GM19023 (cell line): Measurements from ENCODE around the gene MINDY4.

ENCODE experiments used
- ATAC-seq: cut with Tn5 transposase; IDR thresholded peaks from one replicate; pipeline ENCODE4 v1.9.1; 2021; ENCODE audit warnings: mild to moderate bottlenecking, moderate library complexity; ENCODE audit not compliant: unreplicated experiment

Gene MINDY4

DNA sequence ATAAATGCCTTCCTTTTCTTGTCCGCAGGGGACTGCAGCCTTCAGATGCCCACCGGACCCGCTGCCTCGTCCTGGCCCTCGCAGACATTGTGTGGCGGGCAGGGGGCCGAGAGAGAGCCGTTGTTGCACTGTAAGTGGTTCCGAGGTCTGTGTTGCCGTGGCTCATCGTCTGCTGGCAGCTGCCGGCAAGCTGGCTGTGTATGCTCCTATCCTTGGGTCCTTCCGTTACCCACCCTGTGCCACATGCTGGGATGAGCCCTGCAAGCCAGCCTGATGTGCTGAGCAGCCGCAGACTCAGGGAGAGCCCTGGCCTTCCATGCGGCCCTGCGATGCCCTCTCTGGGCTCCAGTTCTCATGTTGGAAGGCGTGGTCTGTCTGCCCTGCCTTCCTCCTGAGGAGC, 79.2 kb downstream of the MINDY4 start:
- ATAC-seq, result no peak

DNA sequence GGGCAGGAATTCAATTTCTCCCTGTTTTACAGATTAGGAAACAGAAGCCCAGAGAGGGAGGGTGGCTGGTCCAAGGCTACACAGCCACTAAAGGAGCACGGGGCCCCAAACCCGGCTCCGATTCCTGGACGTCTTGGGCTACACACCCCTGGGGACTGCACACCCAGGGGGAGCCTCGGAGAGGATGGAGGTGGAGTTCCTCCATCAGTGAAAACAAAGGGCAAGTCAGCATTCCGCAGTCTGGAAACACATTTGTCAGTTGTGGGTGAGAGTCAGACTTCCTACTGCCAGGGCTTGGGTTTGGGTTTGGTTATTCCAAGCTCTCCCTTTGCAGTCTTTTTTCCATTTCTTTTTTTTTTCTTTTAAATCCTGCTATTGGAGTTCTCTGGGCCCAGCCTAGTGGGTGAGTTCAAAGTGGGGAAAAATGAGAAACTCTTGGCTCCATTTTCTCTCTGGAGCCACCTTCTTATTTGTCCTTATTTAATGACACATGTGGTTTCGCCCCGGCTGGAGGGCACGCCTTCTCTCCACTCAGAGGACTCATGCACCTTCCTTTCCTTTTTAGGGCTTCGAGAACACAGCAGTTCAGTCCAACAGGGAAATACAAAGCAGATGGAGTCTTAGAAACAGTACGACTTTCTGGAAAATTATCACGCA, 80.6 kb downstream of the MINDY4 start:
- no peak for ATAC-seq

DNA sequence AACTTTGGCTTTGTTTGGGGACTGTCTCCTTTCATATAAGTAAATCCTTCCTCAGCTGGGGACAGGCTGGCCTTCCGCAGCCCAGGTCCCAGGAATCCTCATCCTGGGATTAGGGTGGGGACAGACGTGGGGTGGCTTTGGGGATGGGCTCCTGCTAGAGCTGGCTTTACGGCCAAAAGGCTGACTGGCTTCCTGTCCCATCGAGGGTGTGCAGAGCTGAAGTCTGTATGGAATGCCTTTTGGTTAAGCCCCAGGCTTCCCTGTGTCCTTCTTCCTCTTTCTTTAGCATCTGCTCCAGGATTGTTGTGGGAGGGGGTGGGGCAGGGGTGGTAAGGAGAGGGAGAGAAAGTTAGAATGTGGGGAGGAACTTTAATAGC, 81.1 kb downstream of the MINDY4 start:
- ATAC-seq, result no peak

DNA sequence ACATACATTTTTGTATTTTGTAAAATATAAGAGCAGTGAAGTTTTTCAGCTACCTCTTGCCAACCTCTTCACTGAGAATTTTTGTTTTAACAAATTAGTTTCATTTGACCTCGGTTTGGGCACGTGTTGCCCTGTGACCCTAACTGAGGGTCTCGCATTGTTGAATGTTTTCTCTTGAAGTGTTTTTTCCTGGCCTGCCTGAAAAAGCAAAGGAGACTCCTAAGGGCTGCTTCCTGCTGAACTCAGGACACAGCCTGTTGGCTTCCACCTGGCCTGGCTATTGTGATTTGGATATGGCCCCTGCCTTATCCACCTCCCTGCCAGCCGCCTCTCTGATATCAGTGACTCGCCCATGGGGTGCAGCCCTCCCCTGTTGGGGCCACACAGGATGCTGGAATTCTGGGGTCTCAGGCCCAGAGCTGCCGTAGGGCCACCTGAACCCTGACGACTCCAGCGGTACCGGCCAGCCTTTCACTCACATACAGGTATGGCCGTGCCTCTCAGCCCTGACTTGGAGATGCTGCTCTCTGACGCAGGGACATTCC, 81.6 kb downstream of the MINDY4 start:
- no peak for ATAC-seq

DNA sequence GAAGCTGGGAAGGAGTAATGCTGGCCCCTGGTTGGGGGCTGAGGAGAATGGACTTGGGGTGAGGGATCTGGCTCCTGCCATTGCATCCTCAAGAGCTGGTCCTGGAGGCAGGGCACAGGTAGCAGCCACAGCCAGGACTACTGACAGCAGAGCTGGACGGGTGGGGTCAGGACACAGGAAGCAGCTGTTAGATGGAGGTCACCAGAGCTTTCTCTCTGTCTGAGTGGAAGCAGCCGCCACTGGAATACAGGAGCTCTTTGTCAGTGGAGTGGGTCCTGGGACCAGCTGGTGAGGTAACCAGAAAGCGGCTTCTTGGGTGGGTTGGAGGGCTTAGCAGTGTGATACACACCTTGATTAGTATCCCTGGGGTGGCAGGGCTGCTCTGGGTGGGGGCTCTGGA, 82.4 kb downstream of the MINDY4 start:
- ATAC-seq, result no peak

DNA sequence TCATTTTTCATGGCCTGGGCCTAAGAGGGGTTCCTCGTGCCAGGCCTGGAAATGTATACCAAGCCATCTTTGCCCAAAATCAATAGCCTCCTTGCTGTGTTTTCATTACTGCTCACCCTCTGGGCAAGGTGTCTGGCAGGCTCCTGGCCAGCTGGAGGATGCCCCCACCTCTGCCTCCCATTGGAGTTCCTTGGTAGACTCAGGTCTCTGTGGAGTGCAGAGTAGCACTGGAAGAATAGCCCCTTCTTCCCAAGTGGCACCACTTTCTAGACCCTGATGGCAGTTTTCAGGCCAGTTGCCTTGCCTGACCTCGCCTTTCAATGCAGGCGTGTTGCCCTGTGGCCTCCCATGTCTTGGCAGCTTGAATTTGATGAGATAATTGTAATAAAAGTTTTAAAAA, 84.7 kb downstream of the MINDY4 start:
- no peak for ATAC-seq

DNA sequence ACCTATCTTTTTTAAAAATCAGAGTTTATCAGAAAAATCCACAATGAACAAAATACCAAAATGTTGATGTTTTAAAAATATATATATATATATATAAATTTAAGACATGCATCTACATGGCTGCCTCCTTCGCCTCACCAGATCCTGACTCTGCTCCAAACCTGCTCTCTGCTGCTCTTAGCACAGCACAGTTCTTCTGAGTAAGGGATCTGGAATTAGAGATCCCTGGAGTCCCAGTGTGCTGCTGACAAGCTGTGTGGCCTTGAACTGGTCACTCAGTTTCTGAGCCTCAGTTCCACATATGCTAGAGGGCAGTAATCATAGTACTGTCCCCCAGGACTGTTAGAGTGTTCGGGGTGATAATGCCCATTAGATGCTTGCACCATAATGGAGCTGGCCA, 87.4 kb downstream of the MINDY4 start:
- ATAC-seq, result no peak

DNA sequence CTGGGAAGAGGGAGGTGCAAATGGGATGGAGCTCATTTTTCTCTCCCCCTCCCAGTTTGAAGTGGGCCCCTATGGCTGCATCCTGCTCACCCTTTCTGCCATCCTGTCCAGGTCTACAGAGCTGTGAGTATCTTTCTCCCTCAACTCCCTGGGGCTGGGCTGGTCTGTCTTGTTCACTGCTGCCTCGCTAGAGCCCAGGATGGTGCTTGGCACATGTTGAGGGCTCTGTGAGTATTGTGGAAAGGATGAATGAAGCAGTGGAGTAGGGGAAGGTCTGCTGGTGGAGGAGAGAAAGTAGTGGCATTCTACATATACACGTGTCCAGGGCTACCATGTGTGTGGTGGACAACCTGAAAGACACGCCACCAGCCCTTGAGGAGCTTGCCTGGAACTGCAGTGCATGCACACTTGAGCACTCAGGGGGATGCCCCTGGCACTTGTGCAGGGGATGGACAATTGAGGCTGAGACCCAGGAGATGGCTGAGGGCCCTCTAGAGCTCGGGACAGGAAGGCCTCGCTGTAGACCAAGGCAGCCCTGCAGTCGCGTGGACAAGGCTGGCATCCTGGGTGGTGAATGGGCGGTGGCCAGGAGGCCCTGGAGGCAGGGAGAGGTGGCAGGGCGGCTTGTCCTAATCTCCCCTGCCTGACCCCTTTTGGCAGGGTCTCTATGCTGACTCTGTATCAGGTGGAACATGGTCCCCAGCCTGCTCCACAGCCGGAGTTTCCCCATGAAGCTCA, 88.2 kb downstream of the MINDY4 start:
- no peak for ATAC-seq

DNA sequence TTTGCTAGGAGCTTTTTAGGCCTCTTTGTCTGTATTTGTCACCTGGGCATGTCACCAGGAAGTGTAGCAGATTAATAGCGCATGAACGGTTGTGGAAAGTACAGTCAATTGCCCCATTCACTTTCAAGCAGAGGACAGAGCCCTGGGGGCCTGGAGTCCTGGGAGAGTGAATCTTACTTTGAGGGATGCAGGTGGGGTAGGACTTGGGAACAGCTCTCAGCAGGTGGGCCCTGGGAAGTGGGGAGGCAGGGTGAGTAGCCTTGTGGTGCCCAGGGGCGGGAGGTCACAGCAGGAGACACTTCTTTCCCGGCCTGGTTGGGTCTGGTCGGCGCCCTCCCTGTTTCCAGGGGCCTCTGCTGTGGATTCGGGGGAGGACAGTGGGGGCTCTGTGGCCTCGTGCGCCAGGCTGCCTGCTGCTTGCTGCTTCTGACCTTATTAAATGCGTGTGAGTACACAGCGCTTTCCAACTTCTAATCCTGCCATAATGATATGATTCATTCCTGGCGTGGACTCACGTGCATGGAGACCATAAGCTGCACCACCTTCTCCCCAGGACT, 88.8 kb downstream of the MINDY4 start:
- no peak for ATAC-seq

DNA sequence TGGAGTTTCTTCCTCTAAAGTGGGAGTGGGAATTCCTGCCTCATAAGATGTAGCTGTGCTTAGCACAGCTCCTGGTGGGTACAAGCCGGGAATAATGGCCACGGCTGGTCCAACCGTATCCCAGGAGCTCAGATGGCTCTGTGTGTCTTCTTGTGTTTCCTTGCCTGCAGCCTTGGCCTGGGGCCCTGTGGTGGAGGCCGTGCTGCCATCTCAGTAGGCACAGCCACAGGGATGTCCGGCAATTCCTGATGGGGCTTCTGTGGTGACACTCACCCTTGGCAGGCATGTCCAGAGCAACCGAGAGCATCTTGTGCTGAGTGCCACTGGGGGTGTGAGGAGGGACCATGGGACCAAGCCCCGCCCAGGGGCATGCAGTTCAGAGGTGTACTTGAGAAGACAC, 90.4 kb downstream of the MINDY4 start:
- no peak for ATAC-seq

DNA sequence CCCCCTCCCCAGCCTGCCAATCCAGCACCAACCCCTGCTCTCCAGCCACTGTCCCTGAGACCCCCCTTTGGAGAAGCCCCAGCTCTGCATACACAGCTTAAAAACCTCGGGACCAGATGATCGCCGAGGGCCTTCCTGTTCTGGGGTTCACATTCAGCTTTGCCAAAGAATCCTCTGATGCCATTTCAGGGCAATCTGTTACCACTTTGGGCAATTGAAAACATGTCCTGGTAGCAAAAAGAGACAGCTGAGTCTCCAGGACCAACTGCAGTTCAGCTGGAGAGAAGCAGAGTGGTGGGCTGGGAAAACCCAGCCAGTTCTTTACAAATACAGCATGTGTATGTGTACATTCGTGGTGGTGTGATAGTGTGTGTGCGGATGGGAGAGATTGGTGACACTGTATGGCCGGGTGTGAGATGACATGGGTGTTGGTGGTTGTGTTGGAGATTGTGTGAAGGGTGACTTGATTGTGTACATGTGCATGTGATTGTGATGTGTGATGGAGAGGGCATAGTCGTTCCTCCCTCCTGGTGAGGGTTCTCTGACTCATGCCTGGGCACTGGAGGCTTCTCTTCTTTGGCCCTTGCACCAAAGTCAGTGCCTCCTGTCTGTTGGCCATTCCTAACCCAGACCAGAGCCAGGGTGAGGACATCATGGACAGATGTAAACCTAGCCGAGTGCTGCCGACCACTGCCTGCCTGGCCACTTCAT, 91.9 kb downstream of the MINDY4 start:
- no peak for ATAC-seq

DNA sequence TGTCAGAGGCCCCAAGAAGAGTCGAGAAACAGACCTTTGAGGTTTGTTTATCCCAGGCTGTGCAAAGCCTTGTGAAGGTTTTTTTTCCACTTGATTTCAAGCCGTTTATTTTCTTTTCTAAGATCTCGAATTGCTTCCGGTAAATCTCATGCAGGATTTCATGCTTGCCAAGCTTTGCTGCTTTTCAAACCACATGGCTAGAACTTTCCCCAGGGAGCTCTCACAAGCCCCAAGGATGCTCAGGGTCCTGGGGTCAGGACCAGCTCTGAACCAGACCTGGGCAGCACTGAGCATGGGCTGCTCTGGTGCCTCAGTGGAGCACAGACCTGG, 92.5 kb downstream of the MINDY4 start:
- ATAC-seq, result no peak

DNA sequence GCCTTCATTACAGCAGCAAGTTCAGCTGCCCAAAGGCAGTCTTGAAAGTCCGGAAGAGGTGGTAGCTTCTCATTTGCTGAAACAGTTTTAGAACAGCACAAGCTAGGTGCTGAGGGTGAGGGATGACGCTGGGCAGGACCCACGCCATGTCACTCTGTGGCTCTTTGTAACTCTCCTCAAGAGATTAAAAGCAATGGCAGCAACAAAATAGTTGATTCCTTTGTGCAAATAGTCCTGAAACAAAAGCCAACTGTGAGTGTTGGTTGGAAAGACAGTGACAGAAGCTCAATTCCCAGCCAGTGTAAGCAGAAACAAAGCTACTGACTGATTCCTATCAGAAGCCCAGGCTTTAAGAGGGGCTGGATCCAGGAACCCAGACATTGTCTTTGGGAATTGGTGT, 92.9 kb downstream of the MINDY4 start:
- no peak for ATAC-seq

DNA sequence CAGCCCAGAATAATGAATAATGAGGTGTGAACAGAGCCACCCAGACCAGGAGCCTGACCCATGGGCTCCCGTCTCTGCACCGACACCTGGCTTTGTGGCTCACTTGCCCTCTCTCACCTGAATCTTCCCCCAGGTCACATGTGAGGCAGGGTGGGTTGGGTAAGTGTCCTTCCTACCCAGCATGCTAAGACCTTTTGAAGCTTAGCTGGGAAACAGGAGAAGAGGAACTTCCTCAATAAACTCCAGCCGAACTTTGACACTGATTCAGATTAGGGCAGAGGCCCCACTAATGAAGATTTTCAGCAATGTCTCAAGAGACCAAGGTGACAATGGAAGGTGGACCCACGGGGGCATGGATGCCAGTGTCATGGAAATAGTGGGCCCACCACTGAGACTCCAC, 93.9 kb downstream of the MINDY4 start:
- no peak for ATAC-seq

DNA sequence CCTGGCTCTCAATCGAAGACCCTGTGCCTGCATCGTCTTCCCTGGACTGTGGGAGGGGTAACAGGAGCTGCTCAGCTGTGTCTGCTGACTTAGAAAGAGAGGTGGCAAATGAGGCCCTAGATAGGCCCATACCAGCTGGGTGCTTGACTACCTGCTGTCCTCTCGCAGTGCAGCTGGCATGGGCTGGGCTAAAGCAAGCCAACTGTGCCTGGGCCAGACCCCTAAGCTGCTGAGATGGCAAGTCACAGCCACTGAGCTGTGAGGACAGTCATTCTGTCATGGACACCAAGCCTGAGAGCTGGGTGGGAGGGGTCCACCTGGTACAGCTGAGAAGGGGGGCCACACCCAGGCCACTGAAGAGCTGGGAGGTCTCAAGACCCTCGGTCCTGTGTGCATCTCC, 94.6 kb downstream of the MINDY4 start:
- ATAC-seq, result no peak

DNA sequence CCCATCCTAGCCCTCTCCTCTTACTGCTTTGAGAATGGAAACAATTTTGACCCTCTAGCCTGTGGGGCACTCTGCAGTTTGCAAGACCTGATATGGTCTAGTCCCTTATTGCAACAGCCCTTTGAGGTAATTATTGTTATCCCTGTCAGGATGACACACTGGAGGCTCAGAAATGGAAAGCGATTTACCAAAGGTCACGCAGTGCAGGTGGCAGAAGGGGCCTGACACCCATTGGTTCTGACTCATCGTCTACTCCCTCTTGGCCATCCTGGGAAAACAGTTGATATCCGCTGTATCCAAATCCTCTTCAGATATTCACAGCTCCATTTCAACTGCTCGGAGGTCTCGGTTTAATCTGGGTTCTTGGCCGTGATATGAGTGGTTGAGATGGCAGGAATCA, 95.7 kb downstream of the MINDY4 start:
- no peak for ATAC-seq

DNA sequence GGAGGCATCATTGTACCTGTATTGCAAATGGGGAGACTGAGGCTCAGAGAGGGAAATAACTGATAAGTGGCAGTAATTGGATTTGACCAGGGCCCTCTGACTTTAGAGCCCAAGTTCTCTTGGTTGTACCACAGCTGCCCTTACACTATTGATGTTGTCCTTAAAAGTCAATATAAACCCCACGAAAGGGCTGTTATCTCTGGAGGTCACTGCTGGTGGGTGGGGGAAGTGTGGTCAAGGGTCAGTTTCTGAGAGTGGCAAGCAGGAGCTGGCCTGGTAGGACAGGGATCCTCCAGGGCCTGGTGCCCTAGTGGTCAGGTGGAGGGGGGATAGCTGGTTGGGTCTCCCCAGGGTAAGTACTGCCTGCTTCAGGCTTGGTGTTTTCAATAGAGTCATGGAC, 96.3 kb downstream of the MINDY4 start:
- no peak for ATAC-seq

DNA sequence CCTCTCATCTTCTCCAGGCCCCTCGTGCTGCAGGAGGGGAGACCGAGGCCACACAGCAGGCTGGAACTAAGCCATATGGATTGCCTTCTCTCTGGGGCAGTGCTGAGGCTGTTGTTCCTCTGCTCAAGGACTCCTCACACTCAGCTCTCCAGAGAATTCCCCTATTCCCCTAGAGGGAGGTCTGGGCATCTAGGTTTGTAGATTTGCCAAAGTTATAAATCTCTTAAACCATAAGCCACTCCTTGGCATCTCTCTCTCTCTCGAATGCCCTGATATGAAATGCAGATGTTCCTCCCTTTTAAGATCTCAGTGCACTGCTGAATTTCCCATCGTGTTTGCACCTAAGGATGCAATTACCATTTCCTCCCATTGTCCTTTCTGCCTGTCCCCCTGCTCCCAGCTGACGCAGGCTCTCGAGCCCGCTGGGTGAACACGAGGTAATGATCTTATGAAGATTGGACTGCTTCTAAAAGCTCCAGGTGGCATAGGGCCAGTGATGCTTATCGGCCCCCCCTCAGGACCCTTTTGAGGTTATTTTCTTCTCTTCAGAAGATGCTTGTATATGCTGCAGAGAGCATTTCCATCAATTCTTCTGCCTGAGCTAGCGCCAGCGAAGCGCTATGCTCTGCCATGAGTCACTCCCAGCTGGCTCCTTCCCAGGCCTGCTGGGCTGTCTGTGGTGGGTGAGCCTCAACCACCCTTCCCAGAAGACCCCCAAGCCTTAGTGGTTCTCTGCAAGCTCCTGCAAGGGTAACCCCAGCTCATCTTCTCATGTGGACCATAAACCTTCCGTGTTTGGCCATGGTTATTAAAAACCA, 98.8 kb downstream of the MINDY4 start:
- no peak for ATAC-seq

DNA sequence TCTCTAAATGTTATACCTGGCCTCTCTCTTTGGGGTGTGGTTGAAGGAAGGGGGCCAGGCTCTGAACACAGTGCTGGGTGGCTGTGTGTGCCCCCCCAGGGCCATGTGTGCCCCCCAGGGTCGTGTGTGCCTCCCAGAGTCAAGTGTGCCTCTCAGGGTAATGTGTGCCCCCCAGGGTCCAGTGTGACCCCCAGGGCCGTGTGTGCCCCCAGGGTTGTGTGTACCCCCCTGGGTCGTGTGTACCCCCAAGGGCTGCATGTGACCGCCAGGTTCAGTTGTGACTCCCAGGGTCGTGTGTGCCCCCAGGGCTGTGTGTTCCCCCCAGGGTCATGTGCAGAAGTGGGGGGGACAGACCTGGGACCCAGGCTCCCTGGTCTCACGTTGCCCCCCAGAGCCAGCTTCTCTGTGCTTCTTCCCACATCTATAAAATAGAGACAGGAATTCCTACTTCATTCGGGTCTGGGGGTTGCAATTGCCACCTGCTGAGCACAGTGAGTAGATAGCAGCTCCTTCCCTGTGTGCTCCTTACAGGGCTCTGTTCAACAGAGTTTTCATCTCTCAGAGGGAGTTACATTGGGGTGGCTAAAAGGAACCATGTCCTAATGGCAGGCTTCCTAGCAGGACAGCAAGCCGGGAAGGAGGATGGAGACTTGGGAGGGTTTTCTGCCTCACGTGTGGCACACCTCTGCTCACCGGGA, 99.8 kb downstream of the MINDY4 start:
- ATAC-seq, result no peak

DNA sequence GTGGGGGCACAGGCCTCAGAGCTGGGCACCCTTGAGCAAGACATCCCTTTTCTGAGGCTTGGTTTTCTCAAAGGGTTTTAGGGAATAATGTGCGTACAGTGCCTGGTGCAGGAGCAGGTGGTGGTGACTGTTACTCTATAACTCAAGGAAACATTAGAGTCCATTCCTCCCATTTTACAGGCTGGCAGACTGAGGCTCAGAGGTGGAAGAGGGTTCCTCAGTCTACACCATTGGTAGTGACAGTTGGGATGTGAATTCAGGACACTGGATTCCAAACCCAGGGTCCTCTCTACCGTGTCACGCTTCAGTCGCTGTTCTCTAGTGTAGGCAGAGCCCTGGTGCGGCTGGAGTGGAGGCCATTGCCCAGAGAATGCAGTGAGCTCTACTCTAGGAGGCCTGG, 100.4 kb downstream of the MINDY4 start:
- no peak for ATAC-seq
